ENCODE data around the gene OR51M1.

GRCh38 chr11:5335170-5335569 is 48.4 kb upstream of the OR51M1 start:
- TF ChIP-seq EP300 (IDR thresholded peaks at IDR 0.05) = no peak
- TF ChIP-seq E2F6 (IDR thresholded peaks at IDR 0.05; ENCODE audit: borderline replicate concordance, low read depth) = no peak
- no peak for TF ChIP-seq ESRRA (IDR thresholded peaks at IDR 0.05; ENCODE audit: borderline replicate concordance, low read length)
- TF ChIP-seq RFX5 (IDR thresholded peaks at IDR 0.05) = no peak
- no peak for TF ChIP-seq HMGXB4 (CRISPR knock-in tag; IDR thresholded peaks at IDR 0.05; ENCODE audit: borderline replicate concordance)
- no peak for TF ChIP-seq CTCF (IDR thresholded peaks at IDR 0.05)
- TF ChIP-seq MYC (IDR thresholded peaks at IDR 0.05; ENCODE audit: borderline replicate concordance, low read length) = no peak
- no peak for TF ChIP-seq BHLHE40 (IDR thresholded peaks at IDR 0.05; ENCODE audit: low read depth, low read length)
- TF ChIP-seq, protein P1, sequence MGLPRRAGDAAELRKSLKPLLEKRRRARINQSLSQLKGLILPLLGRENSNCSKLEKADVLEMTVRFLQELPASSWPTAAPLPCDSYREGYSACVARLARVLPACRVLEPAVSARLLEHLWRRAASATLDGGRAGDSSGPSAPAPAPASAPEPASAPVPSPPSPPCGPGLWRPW (IDR thresholded peaks at IDR 0.05) = no peak
- TF ChIP-seq CEBPB (IDR thresholded peaks at IDR 0.05) = no peak
